KMS-11 (cell line): ENCODE data around the gene BTAF1.

ENCODE experiments used
- H2AFZ ChIP-seq: fragments of 200-600 bp; sonication (generic); 2 replicates; pipeline ENCODE4 v1.6.1; 2016; ENCODE audit warnings: antibody characterized with exemption, mixed run types, low read depth
- H3K27ac ChIP-seq: fragments of 200-600 bp; sonication (generic); 2 replicates; pipeline ENCODE4 v1.6.1; 2016; ENCODE audit warnings: mild to moderate bottlenecking, mixed run types
- H3K27me3 ChIP-seq: fragments of 200-600 bp; sonication (generic); 2 replicates; pipeline ENCODE4 v1.6.1; 2017; ENCODE audit warnings: mild to moderate bottlenecking, low read depth, mixed run types, moderate library complexity; ENCODE audit not compliant: insufficient read depth
- H3K36me3 ChIP-seq: fragments of 200-600 bp; sonication (generic); 2 replicates; pipeline ENCODE4 v1.6.1; 2017; ENCODE audit warnings: mild to moderate bottlenecking, mixed run types; ENCODE audit not compliant: insufficient read depth
- H3K4me1 ChIP-seq: fragments of 200-600 bp; sonication (generic); 2 replicates; pipeline ENCODE4 v1.6.1; 2016; ENCODE audit warnings: mild to moderate bottlenecking, low read depth, mixed run types; ENCODE audit not compliant: poor library complexity, severe bottlenecking
- H3K4me2 ChIP-seq: fragments of 200-600 bp; sonication (generic); 2 replicates; pipeline ENCODE4 v1.7.0; 2016; ENCODE audit warnings: mild to moderate bottlenecking, mixed run types
- H3K4me3 ChIP-seq: fragments of 200-600 bp; sonication (generic); IDR thresholded peaks from 2 replicates; pipeline ENCODE4 v1.6.1; 2017; ENCODE audit warnings: low read depth, low read length, mixed read lengths; ENCODE audit not compliant: insufficient read depth
- H3K79me2 ChIP-seq: fragments of 200-600 bp; sonication (generic); 2 replicates; pipeline ENCODE4 v1.6.1; 2016; ENCODE audit warnings: low read depth, mixed run types; ENCODE audit not compliant: insufficient read depth
- H3K9ac ChIP-seq: fragments of 200-600 bp; sonication (generic); 2 replicates; pipeline ENCODE4 v1.6.1; 2016; ENCODE audit warnings: mild to moderate bottlenecking, mixed run types
- H4K20me1 ChIP-seq: fragments of 200-600 bp; sonication (generic); 2 replicates; pipeline ENCODE4 v1.6.1; 2016; ENCODE audit warnings: mild to moderate bottlenecking, mixed run types; ENCODE audit not compliant: insufficient read depth
- TF ChIP-seq, protein P1 (sequence below): fragments of 200-600 bp; sonication (generic); conservative IDR thresholded peaks from 2 replicates; pipeline ENCODE4 v1.6.1; 2017; ENCODE audit warnings: low read depth, mild to moderate bottlenecking, antibody characterized with exemption, low read length, moderate library complexity, mixed read lengths

The BTAF1 gene

DNA sequence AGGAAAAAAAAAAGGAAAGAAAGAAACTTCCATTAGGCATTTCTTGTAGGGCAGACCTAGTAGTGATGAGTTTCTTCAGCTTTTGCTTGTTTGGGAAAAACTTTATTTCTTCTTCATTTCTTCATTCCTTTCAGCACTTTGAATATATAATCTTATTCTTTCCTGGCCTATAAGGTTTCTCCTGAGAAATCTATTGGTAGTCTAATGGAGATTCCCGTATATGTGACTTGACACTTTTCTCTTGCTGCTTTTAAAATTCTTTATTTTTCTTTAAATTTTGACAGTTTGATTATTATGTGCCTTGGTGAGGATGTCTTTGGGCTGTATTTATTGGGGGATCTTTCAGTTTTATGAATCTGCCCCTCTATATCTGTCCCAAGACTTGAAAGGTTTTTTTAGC, 3.9 kb upstream of the BTAF1 start:
- Histone ChIP-seq H3K4me3 (no peak overlapping the region), H3K9ac (no peak overlapping the region), H3K4me2 (no peak overlapping the region), H3K27me3 (no peaks in the 10 kb centered on the region), H3K36me3 (no peaks in the 10 kb centered on the region), H2AFZ (no peak overlapping the region), H3K4me1 (peaks cover 6% of the 10 kb centered on the region), H3K27ac (no peak overlapping the region), H3K79me2 (peaks cover 10% of the 10 kb centered on the region; the same call in 1 of the 2 replicates), H4K20me1 (no peaks in the 10 kb centered on the region)
- TF ChIP-seq, protein P1, sequence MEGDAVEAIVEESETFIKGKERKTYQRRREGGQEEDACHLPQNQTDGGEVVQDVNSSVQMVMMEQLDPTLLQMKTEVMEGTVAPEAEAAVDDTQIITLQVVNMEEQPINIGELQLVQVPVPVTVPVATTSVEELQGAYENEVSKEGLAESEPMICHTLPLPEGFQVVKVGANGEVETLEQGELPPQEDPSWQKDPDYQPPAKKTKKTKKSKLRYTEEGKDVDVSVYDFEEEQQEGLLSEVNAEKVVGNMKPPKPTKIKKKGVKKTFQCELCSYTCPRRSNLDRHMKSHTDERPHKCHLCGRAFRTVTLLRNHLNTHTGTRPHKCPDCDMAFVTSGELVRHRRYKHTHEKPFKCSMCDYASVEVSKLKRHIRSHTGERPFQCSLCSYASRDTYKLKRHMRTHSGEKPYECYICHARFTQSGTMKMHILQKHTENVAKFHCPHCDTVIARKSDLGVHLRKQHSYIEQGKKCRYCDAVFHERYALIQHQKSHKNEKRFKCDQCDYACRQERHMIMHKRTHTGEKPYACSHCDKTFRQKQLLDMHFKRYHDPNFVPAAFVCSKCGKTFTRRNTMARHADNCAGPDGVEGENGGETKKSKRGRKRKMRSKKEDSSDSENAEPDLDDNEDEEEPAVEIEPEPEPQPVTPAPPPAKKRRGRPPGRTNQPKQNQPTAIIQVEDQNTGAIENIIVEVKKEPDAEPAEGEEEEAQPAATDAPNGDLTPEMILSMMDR = no peak

DNA sequence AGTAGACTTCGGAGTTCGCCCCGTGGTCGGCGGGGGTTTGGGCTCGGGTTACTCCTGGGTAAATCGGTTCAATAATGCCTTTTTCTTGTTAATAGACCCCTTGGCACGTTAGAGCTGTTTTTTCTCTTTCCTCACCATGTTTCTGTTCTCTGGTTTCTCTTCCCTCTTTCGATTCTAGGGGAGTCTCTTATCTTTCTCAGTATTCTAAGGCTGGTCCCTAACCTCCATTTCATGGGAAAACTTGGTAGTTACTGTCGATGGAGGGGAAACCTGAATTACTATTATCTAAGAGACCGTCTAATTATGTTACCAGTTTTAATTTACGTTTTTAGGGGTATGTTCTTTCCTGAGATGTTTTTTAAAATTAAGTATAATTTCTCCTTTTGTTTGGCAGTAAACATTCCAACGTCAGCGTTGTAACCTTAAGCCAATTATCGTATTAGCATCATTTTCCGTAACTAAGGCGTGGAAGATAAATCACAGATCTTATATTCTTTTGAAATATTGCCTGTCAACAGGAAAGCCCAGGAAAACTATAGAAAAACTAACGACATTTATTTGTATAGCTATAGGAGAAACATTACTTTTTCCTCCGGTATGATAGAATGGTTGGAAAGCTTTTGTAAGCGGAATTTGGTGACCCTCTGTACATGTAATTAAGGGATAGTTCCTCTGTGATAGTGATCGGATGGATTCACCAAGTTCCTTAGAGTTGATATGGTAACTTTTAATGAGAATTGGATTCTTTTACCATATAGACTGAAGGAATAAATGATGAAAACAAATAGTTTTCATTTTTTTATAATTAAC, 847 bp downstream of the BTAF1 start:
- Histone ChIP-seq H3K4me1 (peaks cover 42% of the 10 kb centered on the region), H3K27ac (peak overlapping the region; percentile 97), H3K36me3 (no peaks in the 10 kb centered on the region), H3K4me3 (no peak overlapping the region), H4K20me1 (peaks cover 7% of the 10 kb centered on the region), H3K79me2 (peaks cover 58% of the 10 kb centered on the region), H3K9ac (peak overlapping the region; percentile 86), H3K4me2 (peak overlapping the region; percentile 75), H3K27me3 (no peaks in the 10 kb centered on the region), H2AFZ (peak overlapping the region; percentile 89)
- TF ChIP-seq, protein P1 = no peak

DNA sequence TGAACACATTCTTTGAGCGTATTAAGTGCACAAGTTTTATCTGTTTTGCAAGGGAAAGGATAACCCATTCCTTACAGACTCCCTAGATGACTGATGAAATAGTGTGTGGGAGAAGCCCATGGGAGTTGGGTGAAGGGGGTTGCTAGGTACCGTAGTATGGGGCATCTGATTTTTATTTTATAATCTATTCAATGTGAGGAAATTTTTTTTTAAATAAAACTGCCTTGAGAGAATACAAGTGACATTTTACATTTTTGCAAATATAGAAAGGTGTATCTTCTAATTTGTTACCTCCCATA, 1.4 kb downstream of the BTAF1 start:
- TF ChIP-seq, protein P1 = no peak
- Histone ChIP-seq H3K4me1 (peaks cover 48% of the 10 kb centered on the region), H3K4me2 (peak overlapping the region; percentile 75), H2AFZ (no peak overlapping the region), H3K27me3 (no peaks in the 10 kb centered on the region), H4K20me1 (peaks cover 7% of the 10 kb centered on the region), H3K79me2 (peaks cover 62% of the 10 kb centered on the region), H3K9ac (peak overlapping the region; percentile 86; the same call in 1 of the 2 replicates), H3K27ac (no peak overlapping the region; the same call in 1 of the 2 replicates), H3K36me3 (no peaks in the 10 kb centered on the region), H3K4me3 (no peak overlapping the region)

DNA sequence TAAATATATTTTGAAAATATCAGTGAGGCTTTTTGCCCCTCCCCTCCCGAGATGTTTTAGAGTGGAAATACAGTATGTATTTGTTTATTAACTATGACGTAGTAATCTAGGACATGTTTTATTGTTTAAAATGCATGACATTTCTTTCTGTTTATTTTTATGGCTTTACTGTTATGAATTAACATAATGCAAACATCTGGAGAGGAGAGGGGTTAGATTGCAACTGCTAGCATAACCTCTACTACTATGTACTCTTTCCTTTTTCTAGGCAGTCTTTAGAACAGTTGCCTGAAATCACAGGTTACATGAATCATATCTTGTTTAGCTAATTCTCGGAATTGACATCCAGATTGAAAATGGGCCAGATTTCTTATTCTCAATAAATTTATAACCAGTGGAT, 7.4 kb downstream of the BTAF1 start:
- Histone ChIP-seq H3K27ac (no peak overlapping the region), H4K20me1 (peaks cover 5% of the 10 kb centered on the region), H3K4me3 (no peak overlapping the region), H3K4me1 (peaks cover 56% of the 10 kb centered on the region), H3K4me2 (no peak overlapping the region), H2AFZ (no peak overlapping the region), H3K79me2 (peaks cover 94% of the 10 kb centered on the region), H3K27me3 (no peaks in the 10 kb centered on the region), H3K36me3 (no peaks in the 10 kb centered on the region; the same call in 1 of the 2 replicates), H3K9ac (no peak overlapping the region)
- TF ChIP-seq, protein P1 = no peak
